HepG2 (cell line): ENCODE results near the gene KCNJ5. TPM values are rescaled to one million over a fixed set of nuclear protein-coding genes. Genes with fewer than 3 reads are reported as not detected.

Experiments used
- ATAC-seq: fragments of 200-7000 bp; cut with Tn5 transposase; 3 replicates; pipeline ENCODE4 v1.9.1; 2020; ENCODE audit warnings: mild to moderate bottlenecking, moderate library complexity
- BruUV-seq: library from RNA; stranded (reverse); fragments of 400-500 nt; replicated peaks from 2 replicates; lab custom pipeline; 2021; lab: Mats Ljungman, UMichigan
- CTCF ChIA-PET: fragments of 300-600 bp; formaldehyde crosslinking; extraction: SDS; loops from one replicate; lab custom pipeline; 2021; ENCODE audit warnings: low total read pairs, inconsistent platforms, low intra/inter-chr PET ratio; lab: Yijun Ruan, JAX
- POLR2A ChIA-PET: fragments of 350-600 bp; sonication (Branson Sonifier 250); formaldehyde crosslinking; loops from one replicate; lab custom pipeline; 2020; ENCODE audit warnings: antibody characterized with exemption, inconsistent platforms; lab: Yijun Ruan, JAX
- DNase-seq: peaks from one replicate; pipeline ENCODE4 v3.0.0-alpha.2; 2015; ENCODE audit warnings: low spot score
- FAIRE-seq: peaks from 3 replicates; lab custom pipeline; 2011; peaks lifted over from hg19 to GRCh38; lab: Jason Lieb, UNC
- H2AFZ ChIP-seq: one replicate; pipeline ENCODE4 v1.6.1; 2011; ENCODE audit warnings: low read length, inconsistent platforms
- H3K27ac ChIP-seq: fragments of 300-600 bp; 3 replicates; pipeline ENCODE4 v1.8.0; 2011; ENCODE audit warnings: mixed run types, mild to moderate bottlenecking, mixed read lengths, low read length, inconsistent platforms; ENCODE audit not compliant: insufficient read depth; ENCODE audit errors: extremely low read length
- H3K27me3 ChIP-seq, 2 experiments: fragments of 200-600 bp in 1 of 2; 2 replicates in 1 of 2; 3 replicates in 1 of 2; pipeline versions ENCODE4 v1.6.0 to v1.8.0; 2011; ENCODE audit warnings: low read length in 2 of 2, mild to moderate bottlenecking in 2 of 2, moderate library complexity in 2 of 2, inconsistent platforms in 1 of 2; ENCODE audit not compliant: insufficient read depth in 2 of 2, control insufficient read depth in 1 of 2
- H3K36me3 ChIP-seq, 2 experiments: fragments of 200-600 bp in 1 of 2; replicated peaks in 1 of 2; 2 replicates in 1 of 2; 3 replicates in 1 of 2; pipeline versions ENCODE4 v1.5.1 to v1.8.0; 2011; ENCODE audit warnings: low read length in 2 of 2, inconsistent platforms in 1 of 2; ENCODE audit not compliant: insufficient read depth in 2 of 2, control insufficient read depth in 1 of 2
- H3K4me1 ChIP-seq: 2 replicates; pipeline ENCODE4 v1.5.1; 2012; ENCODE audit warnings: low read length, inconsistent platforms; ENCODE audit not compliant: insufficient read depth
- H3K4me2 ChIP-seq: 2 replicates; pipeline ENCODE4 v1.6.0; 2011; ENCODE audit warnings: low read depth, low read length, inconsistent platforms
- H3K4me3 ChIP-seq, 3 experiments: fragments of 200-600 bp in 1 of 3; sonication (generic), shearing (Covaris generic) in 1 of 3; replicated peaks in 1 of 3; 2 replicates each; pipeline ENCODE4 v1.5.1; 2011 to 2016; ENCODE audit warnings: low read length in 3 of 3, inconsistent platforms in 2 of 3, low read depth in 2 of 3, mild to moderate bottlenecking in 2 of 3, control low read depth in 1 of 3, mixed read lengths in 1 of 3; ENCODE audit not compliant: insufficient read depth in 1 of 3
- H3K79me2 ChIP-seq: one replicate; pipeline ENCODE4 v1.6.1; 2011; ENCODE audit warnings: low read length, inconsistent platforms; ENCODE audit not compliant: insufficient read depth
- H3K9ac ChIP-seq: 2 replicates; pipeline ENCODE4 v1.6.0; 2011; ENCODE audit warnings: mild to moderate bottlenecking, low read depth, low read length, inconsistent platforms; ENCODE audit not compliant: insufficient read depth
- H3K9me3 ChIP-seq: 2 replicates; pipeline ENCODE4 v1.5.1; 2012; ENCODE audit warnings: mild to moderate bottlenecking, low read length
- H4K20me1 ChIP-seq: 2 replicates; pipeline ENCODE4 v1.6.0; 2011; ENCODE audit warnings: inconsistent platforms, mild to moderate bottlenecking, low read length, moderate library complexity; ENCODE audit not compliant: insufficient read depth
- CTCF ChIP-seq: sonication (generic); formaldehyde crosslinking; IDR thresholded peaks from 2 replicates; pipeline ENCODE4 v1.5.0; 2020; ENCODE audit warnings: mild to moderate bottlenecking, missing genetic modification reagents, moderate library complexity
- ZNF282 ChIP-seq: fragments of 450-650 bp; IDR thresholded peaks from 2 replicates; pipeline ENCODE4 v1.6.1; 2018; ENCODE audit not compliant: partially characterized antibody
- WGBS: methylation state at CpG from one replicate; pipeline ENCODE4 v1.1.6; 2017; ENCODE audit warnings: low lambda C conversion rate; 5-methylcytosine and 5-hydroxymethylcytosine counted together
- in situ Hi-C: cut with HindIII; loops from 2 replicates; pipeline ENCODE4 v1.10.0; 2017; ENCODE audit warnings: low pct_unique_long_range_greater_than_20kb; ENCODE audit not compliant: extremely low pct_ligation_motif_present
- intact Hi-C: fragments of 100-400 bp; cut with micrococcal nuclease; formaldehyde crosslinking; loops from one replicate; pipeline ENCODE4 v1.10.0; 2022; ENCODE audit not compliant: unreplicated experiment
- polyA plus RNA-seq, 8 experiments: library from polyadenylated mRNA; depleted of rRNA in 3 of 8; stranded (reverse) in 7 of 8; unstranded in 1 of 8; fragments of >200 nt; fragmentation: Illumina TruSeq in 4 of 8; extraction: Trizol in 4 of 8; gene quantifications; 2 replicates each; pipeline versions ENCODE4 v1.2.1 to v1.2.3, GENCODE V29; 2011 to 2016; ENCODE audit warnings: low read depth in 4 of 8, missing spikeins in 1 of 8, mixed read lengths in 1 of 8; ENCODE audit not compliant: insufficient read depth in 1 of 8
- total RNA-seq, 5 experiments: library from RNA; depleted of rRNA; stranded (reverse); fragments of >200 nt; fragmentation: Illumina TruSeq; extraction: Trizol; gene quantifications; 2 replicates each; pipeline ENCODE4 v1.2.3, GENCODE V29; 2016; ENCODE audit warnings: low read depth in 1 of 5

The KCNJ5 gene
- total and polyA plus RNA-seq, 2 of the 13 experiments (the other 11 are each of a cell fraction or from before 2014, with no cell fraction given): not detected

- FAIRE-seq (no peak), ATAC-seq (peak; percentile 60)
- Histone ChIP-seq H3K4me2 (no peak overlapping the region), H2AFZ (no peak overlapping the region), H3K36me3 (no peaks in the 10 kb centered on the region), H3K27ac (no peak overlapping the region), H3K9me3 (no peaks in the 10 kb centered on the region), H3K4me1 (peaks cover 9% of the 10 kb centered on the region; the same call in 1 of the 2 replicates), H3K27me3 (peaks cover 9 to 54% of the 10 kb centered on the region in 2 experiments), H3K79me2 (no peaks in the 10 kb centered on the region), H3K4me3 (no peak overlapping the region)
- WGBS: 20% methylated on average over 3 of the region's 5 CpGs
- CTCF ChIA-PET: interaction anchor here (0.7 to 3.8 kb wide), 2 partner anchors 62 to 70 kb away, joined by 3 to 38 read pairs; no protein-coding TSS in a partner anchor
- POLR2A ChIA-PET: no interaction called here
- in situ Hi-C loops (loop anchor here (5.0 to 25.0 kb wide), 3 partner anchors 71 to 801 kb away; no protein-coding TSS in a partner anchor), intact Hi-C loops (no loop called here)
- TF ChIP-seq CTCF (peak; percentile 39), ZNF282 (no peak)
- TF ChIP-seq, all 625 proteins: peak for 1
- H4K20me1 ChIP-seq: no peaks in the 10 kb centered on the region
- no peak for DNase-seq
- no peak overlapping the region for H3K9ac ChIP-seq
- BruUV-seq: no TSS peak
Observed at GRCh38 chr11:128886406-128887124, 4.6 kb upstream of the KCNJ5 start.
